Inflammatory macrophage (primary cell): ENCODE results near the gene SPACA6.

Source experiments
- DNase-seq, 2 donors: peaks; one replicate each; pipeline ENCODE4 v3.0.0-alpha.2; 2020 to 2022

SPACA6 gene

DNA sequence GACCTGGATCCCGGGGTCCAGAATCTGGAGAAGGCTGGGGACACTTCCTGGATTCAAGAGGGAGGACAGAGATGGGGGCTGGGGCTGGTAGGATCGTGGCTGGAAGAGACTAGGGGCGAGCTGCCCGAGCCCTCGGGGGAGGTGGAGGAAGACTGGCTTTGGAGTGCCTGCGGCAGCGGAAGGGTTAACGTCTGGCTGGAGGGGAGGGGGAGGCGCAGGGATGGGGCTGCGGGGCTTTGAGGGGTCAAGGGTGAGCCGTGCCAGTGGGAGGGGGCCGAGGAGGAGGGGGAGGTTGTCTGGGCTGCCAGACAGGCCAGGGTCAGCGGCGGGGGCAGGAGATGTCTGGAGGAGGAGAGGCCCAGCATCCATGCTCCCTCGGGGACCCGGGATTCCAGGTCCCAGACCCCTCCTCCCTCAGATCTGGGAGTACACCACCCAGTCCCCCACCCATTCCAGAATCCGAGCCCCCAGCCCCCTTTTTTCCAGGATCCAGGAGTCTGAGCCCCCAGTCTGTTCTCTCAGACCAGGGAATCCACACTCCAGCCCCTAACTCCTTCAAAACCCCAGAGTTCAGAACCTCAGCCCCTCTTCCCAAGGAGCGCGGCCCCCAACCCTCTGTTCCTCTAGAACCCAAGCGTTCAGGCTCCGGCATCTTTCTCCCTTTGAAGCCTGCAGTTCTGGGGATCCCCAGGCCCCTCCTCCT is 3.2 kb upstream of the SPACA6 start:
- DNase-seq, result no peak

DNA sequence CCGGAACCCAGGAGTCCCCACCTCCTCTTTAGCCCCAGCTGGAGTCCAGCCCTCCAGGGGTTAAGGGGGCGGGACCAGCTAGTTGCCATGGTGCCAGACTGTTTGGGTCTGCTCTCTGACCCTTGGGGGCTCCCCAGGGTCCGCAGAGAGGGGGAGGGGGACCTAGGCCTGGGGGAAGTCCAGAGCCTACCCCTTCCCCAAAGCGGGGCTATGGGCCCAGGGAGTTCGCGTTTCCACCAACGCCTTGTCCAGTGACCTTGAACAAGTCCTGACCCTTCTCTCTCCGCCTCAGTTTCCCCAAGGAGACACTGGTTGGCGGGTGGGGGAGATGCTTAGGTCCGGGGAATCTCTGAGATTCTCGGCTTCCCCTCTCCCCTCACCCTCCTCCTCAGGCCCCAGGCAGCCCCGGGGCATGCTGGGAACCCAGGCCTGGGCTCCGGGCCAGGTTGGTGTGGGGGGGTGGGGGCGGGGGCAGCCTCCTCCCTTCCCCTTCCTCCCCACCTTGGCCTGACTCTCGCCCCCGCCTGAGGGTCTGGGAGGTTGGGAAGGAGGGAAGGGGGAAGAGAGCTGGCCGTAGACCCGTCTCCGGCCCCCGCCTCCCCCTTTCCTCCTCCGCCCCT is 2.6 kb upstream of the SPACA6 start:
- no peak for DNase-seq

DNA sequence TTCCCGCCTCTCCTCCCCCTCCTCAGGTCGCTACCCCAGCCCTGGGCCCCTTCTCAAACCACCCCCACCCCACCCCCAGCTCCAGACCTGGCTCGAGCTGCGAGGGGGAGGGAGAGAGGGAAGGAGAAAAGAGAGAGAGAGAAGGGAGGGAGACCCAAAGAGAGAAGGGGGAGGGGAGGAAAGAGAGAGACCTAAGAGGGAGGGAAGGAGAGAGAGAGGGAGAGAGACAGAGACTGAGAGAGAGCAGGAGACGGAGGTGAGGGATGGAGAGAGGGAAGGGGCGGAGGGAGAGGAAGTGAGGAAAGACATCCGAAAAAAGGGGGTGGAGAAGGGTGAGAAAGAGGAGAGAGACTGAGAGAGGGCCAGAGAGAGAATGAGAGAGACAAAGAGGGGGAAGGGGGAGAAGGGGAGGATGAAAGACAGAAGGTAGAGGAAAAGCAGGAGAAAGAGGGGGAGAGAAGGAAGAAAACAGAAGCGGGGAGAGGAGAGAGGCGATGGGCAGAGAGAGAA is 2.0 kb upstream of the SPACA6 start:
- no peak for DNase-seq

DNA sequence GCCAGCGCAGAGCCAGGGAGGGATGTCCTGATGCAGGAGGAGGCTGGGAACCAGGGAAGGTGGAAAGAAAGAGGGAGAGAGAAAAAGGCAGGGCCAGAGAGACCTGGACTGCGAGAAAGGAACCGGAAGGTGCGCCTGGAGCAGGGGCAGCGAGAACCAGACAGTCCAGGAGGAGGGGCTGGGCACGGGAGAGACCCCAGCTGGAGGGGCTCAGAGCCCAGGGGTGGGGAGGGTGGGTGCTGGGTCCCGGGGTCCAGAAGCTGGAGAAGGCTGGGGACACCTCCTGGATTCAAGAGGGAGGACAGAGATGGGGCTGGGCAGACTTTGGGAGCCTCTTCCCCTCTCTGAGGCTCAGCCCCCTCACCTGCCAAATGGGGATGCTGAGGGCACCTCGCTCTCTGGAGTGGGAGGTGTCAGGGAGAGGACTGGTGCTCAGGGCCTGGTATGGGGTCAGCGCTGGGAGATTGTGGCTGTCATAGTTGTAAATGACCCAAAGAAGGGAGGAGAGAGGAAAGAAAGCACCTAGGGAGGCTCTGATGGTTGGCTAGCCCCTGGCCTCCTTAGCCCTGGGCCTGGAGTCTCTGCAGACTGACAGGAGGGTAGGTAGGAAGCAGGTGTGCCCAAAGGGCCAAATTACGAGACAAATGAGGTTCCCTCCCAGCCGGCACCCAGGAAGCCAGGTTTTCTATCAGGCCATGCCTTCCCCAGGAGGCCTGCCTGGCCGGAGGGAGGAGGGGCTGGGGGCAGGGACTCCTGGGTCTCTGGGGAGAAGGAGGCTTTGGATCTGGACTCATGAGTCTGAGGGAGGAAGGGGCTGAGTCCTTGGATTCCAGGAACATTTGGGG is 1.3 kb upstream of the SPACA6 start:
- DNase-seq, result no peak

DNA sequence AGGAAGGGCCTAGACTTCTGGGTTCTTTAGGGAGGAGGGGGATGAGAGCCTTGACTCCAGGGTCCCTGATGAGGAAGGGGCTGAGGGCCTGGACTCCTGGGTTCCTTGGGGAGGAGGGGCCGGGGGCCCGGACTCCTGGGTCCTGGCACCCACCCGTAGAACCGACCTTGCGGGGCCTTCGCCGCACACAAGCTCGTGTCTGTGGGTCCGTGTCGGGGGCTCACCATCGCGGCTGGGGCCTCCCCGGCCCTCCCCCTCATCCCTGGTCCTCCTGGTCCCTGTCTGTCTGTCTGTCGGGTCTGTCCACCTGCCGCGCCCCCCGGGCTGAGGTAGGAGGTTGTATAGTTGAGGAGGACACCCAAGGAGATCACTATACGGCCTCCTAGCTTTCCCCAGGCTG is 662 bp upstream of the SPACA6 start:
- no peak for DNase-seq

DNA sequence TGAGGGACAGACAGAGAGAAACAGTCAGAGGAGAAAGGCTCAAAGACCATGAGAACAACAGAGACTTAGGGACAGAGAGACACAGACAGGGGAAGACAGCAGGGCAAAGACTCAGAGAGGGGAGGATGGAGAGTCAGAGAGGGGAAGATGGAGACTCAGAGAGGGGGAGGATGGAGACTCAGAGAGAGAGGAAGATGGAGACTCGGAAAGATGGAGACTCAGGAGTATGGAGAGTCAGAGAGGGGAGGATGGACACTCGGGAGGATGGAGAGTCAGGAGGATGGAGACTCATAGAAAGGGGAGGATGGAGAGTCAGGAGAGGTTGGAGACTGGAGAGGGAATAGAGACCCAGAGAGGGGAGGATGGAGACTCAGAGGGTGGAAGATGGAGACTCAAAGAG is 689 bp downstream of the SPACA6 start:
- no peak for DNase-seq

DNA sequence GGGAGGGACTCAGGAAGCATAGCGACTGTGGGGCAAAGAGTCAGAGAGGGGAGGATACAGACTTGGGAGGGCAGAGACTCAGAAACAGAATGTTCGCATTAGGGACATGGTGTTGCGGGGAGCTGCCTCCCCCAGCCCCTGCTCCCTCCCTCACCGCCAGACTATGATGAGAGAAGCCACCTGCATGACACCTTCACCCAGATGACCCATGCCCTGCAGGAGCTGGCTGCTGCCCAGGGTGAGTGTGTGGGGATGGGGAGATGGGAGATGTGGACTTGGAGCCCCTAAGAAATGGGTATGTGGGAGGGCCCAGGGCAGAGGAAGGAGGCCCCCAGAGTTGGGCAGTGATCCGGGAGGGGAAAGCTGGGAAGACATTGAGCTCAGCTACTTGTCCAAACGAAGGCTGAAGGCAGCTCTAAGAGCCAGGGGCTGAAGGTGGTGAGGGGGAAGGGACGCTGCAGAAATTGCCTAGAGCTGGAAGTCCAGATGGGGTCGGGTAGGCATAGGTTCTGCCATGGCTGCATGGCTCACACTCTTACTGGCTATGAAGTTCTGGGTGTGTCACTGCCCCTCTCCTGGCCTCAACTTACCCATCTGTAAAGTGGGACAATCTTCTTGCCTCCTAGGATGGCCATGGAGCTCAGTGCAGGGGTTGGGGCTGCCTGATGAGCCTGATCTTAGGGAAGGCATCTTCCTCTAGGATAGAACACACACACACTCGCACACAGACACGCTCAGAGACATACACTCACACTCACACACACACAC is 1.4 kb downstream of the SPACA6 start:
- DNase-seq, result no peak

DNA sequence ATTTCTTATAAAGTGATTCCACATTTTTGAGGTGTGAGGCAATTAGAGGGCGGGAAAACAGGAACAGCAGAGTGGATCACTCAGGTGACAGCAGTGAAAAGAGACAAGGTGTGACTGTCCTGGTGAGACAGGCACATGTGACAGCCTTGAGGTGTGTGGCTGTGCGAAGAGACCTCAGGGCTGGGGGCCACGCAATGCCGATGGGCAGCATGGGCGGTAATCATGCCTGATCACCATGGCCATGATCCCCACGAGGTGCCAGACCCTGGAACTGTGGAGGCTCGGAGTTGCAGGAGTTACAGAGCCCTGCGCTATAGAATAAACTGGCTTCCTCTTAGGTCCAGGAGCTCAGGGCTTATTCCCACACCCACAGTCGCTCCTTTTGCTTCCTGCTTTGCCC is 2.0 kb downstream of the SPACA6 start:
- peak; percentile 16 to 45 for DNase-seq

DNA sequence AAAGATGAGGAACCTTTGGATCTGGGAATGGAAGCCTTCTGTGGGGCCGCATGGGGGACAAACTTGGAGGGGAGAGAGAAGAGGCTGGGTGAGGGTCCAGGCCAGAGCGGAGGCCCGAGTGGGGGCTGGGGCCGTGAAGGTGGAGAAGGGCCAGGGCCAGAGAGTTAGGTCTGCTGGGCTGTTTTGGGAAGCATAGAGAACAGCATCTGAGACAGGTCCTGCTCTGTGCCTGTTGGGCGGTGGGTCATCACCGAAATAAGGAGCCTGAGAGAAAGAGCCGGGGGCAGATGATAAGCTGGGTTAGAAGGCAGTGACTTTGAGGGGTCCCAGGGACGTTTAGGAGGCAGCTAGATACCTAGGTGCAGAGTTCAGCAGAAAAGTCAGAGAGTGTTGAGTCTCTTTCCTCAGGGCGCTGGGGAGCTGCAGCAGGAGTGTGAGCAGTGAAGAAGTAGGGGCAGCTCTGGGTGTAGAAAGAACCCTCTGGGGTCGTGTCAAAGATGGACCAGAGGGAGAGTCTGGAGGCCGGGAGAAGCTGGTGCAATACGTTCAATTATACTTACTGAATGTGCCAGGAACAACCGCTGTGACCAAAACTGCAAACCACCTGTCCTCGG is 2.7 kb downstream of the SPACA6 start:
- no peak for DNase-seq

DNA sequence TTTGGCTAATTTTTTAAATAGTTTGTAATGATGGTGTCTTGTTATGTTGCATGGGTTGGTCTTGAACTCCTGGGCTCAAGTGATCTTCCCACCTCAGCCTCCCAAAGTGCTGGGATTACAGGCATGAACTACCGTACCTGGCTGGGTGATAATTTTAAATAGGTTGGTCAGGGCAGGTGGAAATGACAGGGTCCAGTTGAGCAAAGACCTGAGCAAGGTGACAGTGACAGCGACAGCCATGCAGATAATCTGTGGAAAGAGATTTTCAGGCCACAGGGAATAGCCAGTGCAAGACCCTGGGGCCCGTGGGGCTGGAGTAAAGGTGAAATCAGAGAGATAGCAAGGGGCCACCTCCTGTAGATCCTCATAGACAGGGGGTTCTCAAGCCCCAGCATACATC is 3.5 kb downstream of the SPACA6 start:
- DNase-seq, result no peak

DNA sequence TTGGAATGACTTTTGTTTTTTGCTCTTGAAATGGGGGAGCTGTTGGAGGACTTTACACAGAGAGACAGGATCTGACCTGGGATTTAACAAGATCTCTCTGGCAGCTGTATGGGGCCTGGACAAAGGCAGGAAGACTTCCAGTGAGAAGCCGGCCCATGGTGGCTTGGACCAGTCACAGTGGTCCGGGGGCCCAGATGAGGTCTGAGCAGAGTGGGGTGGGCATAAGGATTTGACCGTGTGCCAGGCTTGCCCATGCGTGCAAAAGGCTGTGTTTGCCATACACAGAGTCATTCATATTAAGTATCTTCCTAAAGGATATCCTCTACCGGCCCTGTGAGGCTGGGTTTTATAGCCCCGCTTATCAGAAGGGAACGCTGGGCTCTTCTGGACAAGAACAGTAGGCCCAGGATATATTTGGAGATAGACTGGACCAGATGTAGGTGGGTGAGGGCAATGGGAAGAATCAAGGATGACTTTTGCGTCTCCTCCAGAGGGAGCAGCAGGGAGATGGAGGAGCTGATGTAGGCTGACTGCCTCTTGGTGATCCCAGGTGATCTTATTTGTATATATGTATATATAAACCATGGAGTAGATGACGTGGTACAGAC is 4.1 kb downstream of the SPACA6 start:
- DNase-seq, result no peak

DNA sequence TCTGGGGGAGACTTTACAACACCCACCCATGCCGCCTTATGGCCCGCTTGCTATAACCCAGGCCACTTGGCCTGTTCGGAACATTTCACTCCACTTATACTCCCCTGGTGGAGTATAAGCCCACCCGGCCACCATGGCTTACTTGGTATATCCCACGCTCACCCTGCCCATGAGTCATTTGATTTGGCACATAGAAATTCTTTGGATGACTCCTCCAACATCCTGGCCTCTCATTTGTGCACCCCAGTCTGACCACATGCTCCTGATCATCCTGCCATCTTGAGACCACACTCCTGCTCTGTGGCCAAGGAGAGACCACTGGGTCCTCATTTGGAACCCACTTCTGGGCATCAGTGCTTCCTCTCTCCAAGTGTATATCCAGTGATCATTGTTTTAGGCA is 5.2 kb downstream of the SPACA6 start:
- no peak for DNase-seq

DNA sequence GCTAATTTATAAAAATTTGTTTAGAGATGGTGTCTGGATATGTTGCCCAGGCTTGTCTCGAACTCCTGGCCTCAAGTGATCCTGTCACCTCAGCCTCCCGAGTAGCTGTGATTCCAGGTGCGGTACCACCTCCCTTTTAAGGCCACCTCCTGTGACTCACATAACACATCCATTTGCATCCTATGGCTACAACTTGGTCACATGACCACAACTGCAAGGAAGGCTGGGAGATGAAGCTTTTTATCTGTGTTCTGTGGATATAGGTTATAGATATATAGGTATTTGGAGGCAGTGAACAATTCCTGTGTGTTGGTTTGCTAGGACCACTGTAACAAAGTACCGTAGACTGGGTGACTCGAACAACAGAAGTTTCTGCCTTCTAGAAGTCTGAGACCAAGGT is 6.0 kb downstream of the SPACA6 start:
- DNase-seq, result no peak

DNA sequence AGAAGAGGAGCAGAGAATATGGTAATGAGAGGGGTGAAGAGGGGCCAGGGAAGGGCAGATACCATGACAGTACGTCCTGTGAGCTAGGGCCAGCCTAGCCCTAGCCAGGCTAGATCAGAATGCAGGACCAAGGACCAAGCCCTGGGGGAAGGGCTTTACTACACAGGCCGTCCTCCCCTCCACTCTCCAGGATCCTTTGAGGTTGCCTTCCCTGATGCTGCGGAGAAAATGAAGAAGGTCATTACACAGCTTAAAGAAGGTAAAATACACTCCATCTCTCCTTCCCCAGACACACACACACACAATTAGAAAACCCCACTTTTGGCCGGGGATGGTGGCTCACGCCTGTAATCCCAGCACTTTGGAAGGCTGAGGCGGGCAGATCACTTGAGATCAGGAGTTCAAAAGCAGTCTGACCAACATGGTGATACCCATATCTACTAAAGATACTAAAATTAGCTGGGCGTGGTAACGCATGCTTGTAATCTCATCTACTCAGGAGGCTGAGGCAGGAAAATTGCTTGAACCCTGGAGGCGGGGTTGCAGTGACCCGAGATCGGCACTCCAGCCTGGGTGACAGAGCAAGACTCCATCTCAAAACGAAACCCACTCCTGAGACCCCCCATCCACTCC is 8.5 kb downstream of the SPACA6 start:
- no peak for DNase-seq

DNA sequence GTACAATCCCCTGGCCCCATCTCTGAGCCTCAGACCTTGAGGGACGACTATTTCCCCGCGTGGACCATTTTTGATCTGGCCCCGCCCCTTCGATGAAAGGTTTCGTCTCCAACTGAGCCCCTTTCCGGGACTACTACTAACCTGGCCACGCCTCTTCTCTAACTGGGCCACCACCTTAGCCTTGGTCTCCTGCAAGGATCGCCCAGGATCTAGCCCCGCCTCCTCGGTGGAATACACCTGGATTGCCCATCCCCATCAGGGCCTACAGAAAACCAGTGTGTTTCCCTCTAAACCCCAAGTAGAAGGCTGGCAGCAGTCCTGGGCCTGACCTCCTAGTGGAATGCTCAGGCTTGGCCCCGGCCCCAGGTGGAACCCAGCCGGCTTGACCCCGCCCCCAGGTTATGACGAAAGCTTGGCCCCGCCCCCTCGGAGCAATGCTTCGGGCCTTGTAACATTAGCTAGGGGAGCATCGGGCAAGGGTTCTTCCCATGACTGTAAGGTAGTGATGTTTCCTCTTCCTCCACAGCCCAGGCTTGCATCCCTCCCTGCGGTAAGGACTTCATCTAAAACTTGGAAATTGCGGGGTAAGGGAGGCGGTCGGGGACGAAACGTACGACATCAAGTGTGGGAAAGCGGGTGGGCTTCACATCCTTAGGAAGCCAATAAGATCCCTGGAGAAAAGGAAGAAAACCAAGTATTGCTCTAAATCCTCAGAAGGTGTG is 9.1 kb downstream of the SPACA6 start:
- peak in 1 of 2 donors; percentile 20 for DNase-seq

DNA sequence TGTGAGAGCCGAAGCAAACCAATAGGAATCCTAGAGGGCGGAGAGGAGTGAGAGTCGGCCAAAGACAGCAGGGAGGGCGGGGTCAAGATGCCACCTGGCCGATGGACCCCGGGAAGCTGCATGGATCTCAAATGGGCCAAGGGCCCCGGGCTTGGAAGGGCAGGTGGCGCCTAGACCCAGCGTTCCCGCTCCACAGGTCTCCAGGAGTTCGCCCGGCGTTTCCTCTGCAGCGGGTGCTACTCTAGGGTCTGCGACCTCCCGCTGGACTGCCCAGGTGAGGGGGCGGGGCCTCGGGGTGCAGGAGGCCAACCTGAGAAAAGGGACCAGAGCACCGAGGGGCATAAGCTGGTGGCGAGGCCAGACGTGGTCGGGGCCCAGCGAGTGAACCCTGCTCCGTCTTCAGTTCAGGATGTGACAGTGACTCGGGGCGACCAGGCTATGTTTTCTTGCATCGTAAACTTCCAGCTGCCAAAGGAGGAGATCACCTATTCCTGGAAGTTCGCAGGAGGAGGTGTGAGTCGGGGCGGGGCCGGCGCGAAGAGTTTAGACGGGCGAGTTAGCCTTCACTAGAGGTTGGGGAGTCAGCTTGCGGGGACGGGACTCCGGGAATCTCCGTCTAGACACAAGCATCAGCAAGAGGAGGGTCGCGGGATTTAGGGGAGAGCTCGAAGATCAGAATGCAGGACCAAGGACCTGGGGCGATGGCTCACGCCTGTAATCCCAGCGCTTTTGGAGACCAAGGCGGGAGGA is 9.9 kb downstream of the SPACA6 start:
- DNase-seq, result no peak

DNA sequence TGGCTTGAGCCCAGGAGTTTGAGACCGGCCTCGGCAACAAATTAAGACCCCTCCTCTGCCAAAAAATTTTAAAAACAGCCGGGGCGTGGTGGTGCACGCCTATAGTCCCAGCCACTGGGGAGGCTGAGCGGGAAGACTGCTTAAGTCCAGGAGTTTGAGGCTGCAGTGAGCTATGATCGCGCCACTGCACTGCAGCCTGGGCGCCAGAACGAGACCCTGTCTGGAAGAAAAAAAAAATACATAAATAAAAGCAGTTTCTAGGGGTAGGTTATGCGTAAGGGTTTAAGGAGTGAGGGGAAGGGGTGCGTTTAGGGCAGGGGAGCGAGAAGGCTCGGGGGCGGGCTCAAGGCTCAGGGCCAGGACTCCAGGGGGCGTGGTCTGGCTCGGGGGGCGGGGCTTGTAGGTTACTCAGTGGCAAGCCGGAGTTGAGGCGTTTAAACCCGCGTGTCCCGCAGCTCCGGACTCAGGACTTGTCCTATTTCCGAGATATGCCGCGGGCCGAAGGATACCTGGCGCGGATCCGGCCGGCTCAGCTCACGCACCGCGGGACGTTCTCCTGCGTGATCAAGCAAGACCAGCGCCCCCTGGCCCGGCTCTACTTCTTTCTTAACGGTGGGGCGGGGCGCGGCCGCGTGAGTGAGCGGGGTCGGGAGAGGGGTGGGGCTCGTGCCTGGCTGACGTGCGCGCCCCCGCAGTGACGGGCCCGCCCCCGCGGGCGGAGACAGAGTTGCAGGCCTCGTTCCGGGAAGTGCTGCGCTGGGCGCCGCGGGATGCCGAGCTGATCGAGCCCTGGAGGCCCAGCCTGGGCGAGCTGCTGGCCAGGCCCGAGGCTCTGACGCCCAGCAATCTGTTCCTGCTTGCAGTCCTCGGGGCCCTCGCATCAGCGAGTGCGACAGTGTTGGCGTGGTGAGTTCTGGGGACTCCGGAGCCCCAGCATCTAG is 10.7 kb downstream of the SPACA6 start:
- DNase-seq, result peak; percentile 94 to 96

DNA sequence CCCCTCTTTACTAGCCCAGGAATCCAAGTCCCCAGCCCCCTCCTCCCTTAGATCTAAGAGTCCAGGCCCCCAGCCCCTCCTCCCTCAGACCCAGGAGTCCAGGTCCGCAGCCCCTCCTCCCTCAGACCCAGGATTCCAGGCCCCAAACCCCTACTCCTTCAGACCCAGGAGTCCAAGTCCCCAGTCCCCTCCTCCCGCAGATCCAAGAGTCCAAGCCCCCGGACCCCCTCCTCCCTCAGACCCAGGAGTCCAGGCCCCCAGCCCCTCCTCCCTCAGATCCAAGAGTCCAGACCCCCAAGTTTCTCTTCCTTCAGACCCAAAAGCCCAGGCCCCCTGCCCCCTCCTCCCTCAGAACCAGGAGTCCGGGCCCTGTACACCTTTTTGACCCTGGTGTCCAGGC is 11.5 kb downstream of the SPACA6 start:
- no peak for DNase-seq

DNA sequence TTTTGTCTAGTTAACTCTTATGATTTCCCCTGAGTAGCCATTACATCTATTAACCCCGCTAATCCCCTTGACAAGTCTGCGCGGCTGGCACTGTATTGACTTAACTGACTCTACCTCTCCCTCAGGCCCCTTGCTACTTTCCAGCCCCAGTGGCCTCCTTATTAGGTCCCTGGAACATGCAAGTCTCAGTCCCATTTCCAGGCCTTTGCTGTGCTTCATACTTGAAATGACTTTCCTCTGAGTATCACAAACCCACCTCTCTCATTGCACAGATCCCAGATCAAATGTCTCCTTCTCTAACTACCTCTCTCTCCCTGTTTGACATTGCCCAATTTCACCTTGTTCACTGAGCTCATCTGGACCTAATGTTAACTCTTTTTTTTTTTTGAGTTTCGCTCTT is 13.2 kb downstream of the SPACA6 start:
- DNase-seq, result no peak
